Measurements from ENCODE around the gene CDKN3. TPM values are rescaled to one million over a fixed set of nuclear protein-coding genes. Genes with fewer than 3 reads are reported as not detected.
A peak's percentile ranks its signal among the peaks of the same experiment; 100 is the strongest.

CDKN3 gene
- total RNA-seq = 10 to 100 TPM; 76.3 to 79.6 TPM

- H3K27ac Mint-ChIP-seq = peak within 1 kb of the TSS; percentile 78
- H3K9me3 Mint-ChIP-seq = no peaks in the 10 kb centered on the region
- H3K4me3 Mint-ChIP-seq = peak within 1 kb of the TSS; percentile 87
- peak; percentile 99 for DNase-seq
- peaks cover 19% of the 10 kb centered on the region for H3K36me3 Mint-ChIP-seq (ENCODE audit: low read depth)
- ChIA-PET POLR2A (interaction anchor here (0.7 to 3.7 kb wide), 17 partner anchors 9 to 486 kb away, joined by 3 to 34 read pairs (median 4); partner anchors contain the start of genes CGRRF1, CNIH1 and GMFB), CTCF (interaction anchor here (0.7 to 3.4 kb wide), 13 partner anchors 9 to 1351 kb away, joined by 3 to 24 read pairs (median 3); partner anchors contain the start of gene CGRRF1)
- H3K27me3 Mint-ChIP-seq = no peaks in the 10 kb centered on the region
- H3K4me1 Mint-ChIP-seq = peaks cover 26% of the 10 kb centered on the region
Observed at GRCh38 chr14:54396493-54397335, at the start of gene CDKN3. CDKN3 (plus strand) TSS chr14:54397007; CDS start chr14:54397069, 62 bp downstream.

GRCh38 chr14:54347044-54347443 lies 49.8 kb upstream of the CDKN3 start:
- no peak overlapping the region for H3K4me3 Mint-ChIP-seq
- H3K36me3 Mint-ChIP-seq (ENCODE audit: low read depth) = no peaks in the 10 kb centered on the region
- H3K9me3 Mint-ChIP-seq = no peaks in the 10 kb centered on the region
- ChIA-PET CTCF (interaction anchor here (0.8 to 2.1 kb wide), 9 partner anchors 8 to 916 kb away, joined by 3 to 12 read pairs (median 3); no protein-coding TSS in a partner anchor), POLR2A (no interaction called here)
- H3K27ac Mint-ChIP-seq = no peak overlapping the region
- H3K27me3 Mint-ChIP-seq = peaks cover 12% of the 10 kb centered on the region
- DNase-seq = no peak
- H3K4me1 Mint-ChIP-seq = no peaks in the 10 kb centered on the region

- Mint-ChIP-seq H3K9me3 (no peaks in the 10 kb centered on the region), H3K36me3 (ENCODE audit: low read depth) (no peaks in the 10 kb centered on the region), H3K27me3 (peaks cover 12% of the 10 kb centered on the region), H3K4me3 (no peak overlapping the region), H3K4me1 (no peaks in the 10 kb centered on the region), H3K27ac (no peak overlapping the region)
- DNase-seq = no peak
- ChIA-PET CTCF (interaction anchor here (0.6 to 2.1 kb wide), 25 partner anchors 8 to 1387 kb away, joined by 3 to 12 read pairs (median 3); partner anchors contain the start of gene CGRRF1), POLR2A (interaction anchor here (1.3 kb wide), 1 partner anchor 49 kb away, joined by 3 read pairs; the partner anchor contains the start of gene CDKN3)
Observed at GRCh38 chr14:54348001-54348611, 48.7 kb upstream of the CDKN3 start.

GRCh38 chr14:54348923-54349620 lies 47.7 kb upstream of the CDKN3 start:
- no peaks in the 10 kb centered on the region for H3K4me1 Mint-ChIP-seq
- no peak for DNase-seq
- ChIA-PET CTCF (interaction anchor here (0.9 to 1.9 kb wide), 4 partner anchors 10 to 918 kb away, joined by 3 to 10 read pairs (median 6); no protein-coding TSS in a partner anchor), POLR2A (no interaction called here)
- H3K27me3 Mint-ChIP-seq = peaks cover 15% of the 10 kb centered on the region
- H3K36me3 Mint-ChIP-seq (ENCODE audit: low read depth) = no peaks in the 10 kb centered on the region
- H3K27ac Mint-ChIP-seq = no peak overlapping the region
- H3K4me3 Mint-ChIP-seq = no peak overlapping the region
- no peaks in the 10 kb centered on the region for H3K9me3 Mint-ChIP-seq

GRCh38 chr14:54349713-54350112 lies 47.1 kb upstream of the CDKN3 start:
- H3K4me1 Mint-ChIP-seq = no peaks in the 10 kb centered on the region
- DNase-seq = no peak
- POLR2A ChIA-PET = no interaction called here
- CTCF ChIA-PET = no interaction called here
- no peak overlapping the region for H3K27ac Mint-ChIP-seq
- no peak overlapping the region for H3K4me3 Mint-ChIP-seq
- H3K36me3 Mint-ChIP-seq (ENCODE audit: low read depth) = no peaks in the 10 kb centered on the region
- peaks cover 19% of the 10 kb centered on the region for H3K27me3 Mint-ChIP-seq
- no peaks in the 10 kb centered on the region for H3K9me3 Mint-ChIP-seq

GRCh38 chr14:54350203-54350602 lies 46.6 kb upstream of the CDKN3 start:
- no peaks in the 10 kb centered on the region for H3K4me1 Mint-ChIP-seq
- DNase-seq = no peak
- no peak overlapping the region for H3K27ac Mint-ChIP-seq
- no peaks in the 10 kb centered on the region for H3K36me3 Mint-ChIP-seq (ENCODE audit: low read depth)
- H3K27me3 Mint-ChIP-seq = peaks cover 22% of the 10 kb centered on the region
- POLR2A ChIA-PET = no interaction called here
- no peaks in the 10 kb centered on the region for H3K9me3 Mint-ChIP-seq
- H3K4me3 Mint-ChIP-seq = no peak overlapping the region
- CTCF ChIA-PET = no interaction called here

GRCh38 chr14:54353266-54353665 lies 43.5 kb upstream of the CDKN3 start:
- POLR2A ChIA-PET = no interaction called here
- no peaks in the 10 kb centered on the region for H3K36me3 Mint-ChIP-seq (ENCODE audit: low read depth)
- DNase-seq = no peak
- H3K27ac Mint-ChIP-seq = no peak overlapping the region
- CTCF ChIA-PET = no interaction called here
- H3K27me3 Mint-ChIP-seq = peaks cover 35% of the 10 kb centered on the region
- no peak overlapping the region for H3K4me3 Mint-ChIP-seq
- no peaks in the 10 kb centered on the region for H3K4me1 Mint-ChIP-seq
- H3K9me3 Mint-ChIP-seq = no peaks in the 10 kb centered on the region

GRCh38 chr14:54353694-54354093 lies 43.1 kb upstream of the CDKN3 start:
- Mint-ChIP-seq H3K9me3 (no peaks in the 10 kb centered on the region), H3K4me1 (no peaks in the 10 kb centered on the region), H3K36me3 (ENCODE audit: low read depth) (no peaks in the 10 kb centered on the region), H3K27ac (no peak overlapping the region), H3K27me3 (peaks cover 39% of the 10 kb centered on the region), H3K4me3 (no peak overlapping the region)
- ChIA-PET CTCF (no interaction called here), POLR2A (no interaction called here)
- DNase-seq = no peak

- Mint-ChIP-seq H3K4me1 (no peaks in the 10 kb centered on the region), H3K36me3 (ENCODE audit: low read depth) (no peaks in the 10 kb centered on the region), H3K27me3 (peaks cover 42% of the 10 kb centered on the region), H3K4me3 (no peak overlapping the region), H3K9me3 (no peaks in the 10 kb centered on the region), H3K27ac (no peak overlapping the region)
- no peak for DNase-seq
- ChIA-PET CTCF (no interaction called here), POLR2A (no interaction called here)
Observed at GRCh38 chr14:54354096-54354495, 42.7 kb upstream of the CDKN3 start.

GRCh38 chr14:54354968-54355641 lies 41.7 kb upstream of the CDKN3 start:
- Mint-ChIP-seq H3K4me3 (no peak overlapping the region), H3K27ac (no peak overlapping the region), H3K27me3 (peaks cover 44% of the 10 kb centered on the region), H3K36me3 (ENCODE audit: low read depth) (no peaks in the 10 kb centered on the region), H3K4me1 (no peaks in the 10 kb centered on the region), H3K9me3 (no peaks in the 10 kb centered on the region)
- POLR2A ChIA-PET = no interaction called here
- CTCF ChIA-PET = no interaction called here
- DNase-seq = no peak

GRCh38 chr14:54355698-54356097 lies 41.1 kb upstream of the CDKN3 start:
- POLR2A ChIA-PET = no interaction called here
- H3K27ac Mint-ChIP-seq = no peak overlapping the region
- H3K4me3 Mint-ChIP-seq = no peak overlapping the region
- no peaks in the 10 kb centered on the region for H3K36me3 Mint-ChIP-seq (ENCODE audit: low read depth)
- no peaks in the 10 kb centered on the region for H3K4me1 Mint-ChIP-seq
- H3K9me3 Mint-ChIP-seq = no peaks in the 10 kb centered on the region
- peaks cover 44% of the 10 kb centered on the region for H3K27me3 Mint-ChIP-seq
- no peak for DNase-seq
- CTCF ChIA-PET = interaction anchor here (1.6 kb wide), 1 partner anchor 8 kb away, joined by 7 read pairs; no protein-coding TSS in a partner anchor

- peaks cover 45% of the 10 kb centered on the region for H3K27me3 Mint-ChIP-seq
- no peak for DNase-seq
- ChIA-PET POLR2A (no interaction called here), CTCF (interaction anchor here (1.6 kb wide), 1 partner anchor 8 kb away, joined by 7 read pairs; no protein-coding TSS in a partner anchor)
- H3K4me1 Mint-ChIP-seq = no peaks in the 10 kb centered on the region
- H3K9me3 Mint-ChIP-seq = no peaks in the 10 kb centered on the region
- no peaks in the 10 kb centered on the region for H3K36me3 Mint-ChIP-seq (ENCODE audit: low read depth)
- H3K27ac Mint-ChIP-seq = no peak overlapping the region
- no peak overlapping the region for H3K4me3 Mint-ChIP-seq
Observed at GRCh38 chr14:54356172-54356571, 40.6 kb upstream of the CDKN3 start.

Measured in activated CD4-positive, alpha-beta memory T cell treated with anti-CD3 and anti-CD28 coated beads, Interleukin-2, amount 10 ng/mL, durations not matched to agents 7 days and 5 days (primary cell).